K562 (cell line): ENCODE measurements around the gene ALPP. TPM values are rescaled to one million over a fixed set of nuclear protein-coding genes. Genes with fewer than 3 reads are reported as not detected.
"Not testable (repeated sequence)": the region's sequence is repeated elsewhere in the genome, so short reads cannot be mapped to it uniquely, and the experiment has no call there.

ENCODE experiments used
- ATAC-seq: fragments of 200-7000 bp; cut with Tn5 transposase; 3 replicates; pipeline ENCODE4 v1.9.1; 2020; ENCODE audit warnings: moderate library complexity
- BruUV-seq: library from RNA; stranded (reverse); fragments of 400-500 nt; replicated peaks from 2 replicates; lab custom pipeline; 2021; lab: Mats Ljungman, UMichigan
- CTCF ChIA-PET: fragments of 300-600 bp; formaldehyde crosslinking; extraction: SDS; loops from one replicate; lab custom pipeline; 2021; ENCODE audit warnings: low intra/inter-chr PET ratio; lab: Yijun Ruan, JAX
- POLR2A ChIA-PET: fragments of 300-600, 350-650 bp; sonication (Branson Sonifier 250); formaldehyde crosslinking; extraction: SDS; loops from one replicate; lab custom pipeline; 2021; ENCODE audit warnings: antibody characterized with exemption, inconsistent platforms; lab: Yijun Ruan, JAX
- DNase-seq, 4 experiments: peaks; one replicate each; pipeline versions ENCODE4 v3.0.0 to v3.0.0-alpha.2; 2011 to 2018; ENCODE audit warnings: low spot score in 3 of 4, mixed read lengths in 3 of 4; ENCODE audit errors: extremely low read depth in 1 of 4
- FAIRE-seq: peaks from 2 replicates; lab custom pipeline; 2011; peaks lifted over from hg19 to GRCh38; lab: Jason Lieb, UNC
- H2AFZ ChIP-seq: 2 replicates; pipeline ENCODE4 v1.6.0; 2011; ENCODE audit warnings: low read depth, low read length, control low read depth, inconsistent platforms
- H3K27ac ChIP-seq: fragments of 200-600 bp; 3 replicates; pipeline ENCODE4 v1.8.0; 2011; ENCODE audit warnings: low read depth, mild to moderate bottlenecking, control low read depth, inconsistent platforms, low read length, moderate library complexity, mixed read lengths; ENCODE audit errors: extremely low read depth
- H3K27me3 ChIP-seq, 2 experiments: fragments of 300-600 bp in 1 of 2; 2 replicates in 1 of 2; 3 replicates in 1 of 2; pipeline versions ENCODE4 v1.6.0 to v1.8.0; 2011; ENCODE audit warnings: inconsistent platforms in 2 of 2, low read length in 2 of 2, mild to moderate bottlenecking in 1 of 2, mixed read lengths in 1 of 2, moderate library complexity in 1 of 2; ENCODE audit not compliant: control insufficient read depth in 2 of 2, insufficient read depth in 2 of 2
- H3K36me3 ChIP-seq: fragments of 300-600 bp; 3 replicates; pipeline ENCODE4 v1.8.0; 2011; ENCODE audit warnings: mild to moderate bottlenecking, low read length, inconsistent platforms; ENCODE audit not compliant: control insufficient read depth, insufficient read depth
- H3K4me1 ChIP-seq, 2 experiments: fragments of 200-600 bp in 1 of 2; replicated peaks in 1 of 2; 2 replicates in 1 of 2; 3 replicates in 1 of 2; pipeline versions ENCODE4 v1.5.1 to v1.8.0; 2011; ENCODE audit warnings: inconsistent platforms in 2 of 2, low read length in 2 of 2, mild to moderate bottlenecking in 1 of 2, mixed read lengths in 1 of 2, moderate library complexity in 1 of 2; ENCODE audit not compliant: control insufficient read depth in 2 of 2, insufficient read depth in 2 of 2
- H3K4me2 ChIP-seq: 2 replicates; pipeline ENCODE4 v1.6.1; 2011; ENCODE audit warnings: low read length, control low read depth, inconsistent platforms, mixed read lengths; ENCODE audit not compliant: insufficient read depth
- H3K4me3 ChIP-seq: fragments of 200-600 bp; sonication (generic), shearing (Covaris generic); 2 replicates; pipeline ENCODE4 v1.5.1; 2016; ENCODE audit warnings: control low read depth, inconsistent platforms
- H3K79me2 ChIP-seq: fragments of 200-600 bp; 3 replicates; pipeline ENCODE4 v1.8.0; 2011; ENCODE audit warnings: low read length, inconsistent platforms; ENCODE audit not compliant: control insufficient read depth, insufficient read depth
- H3K9ac ChIP-seq, 2 experiments: 2 replicates each; pipeline versions ENCODE4 v1.6.0 to v1.6.1; 2011; ENCODE audit warnings: low read depth in 2 of 2, low read length in 2 of 2, control low read depth in 1 of 2, inconsistent platforms in 1 of 2, mild to moderate bottlenecking in 1 of 2, mixed read lengths in 1 of 2; ENCODE audit not compliant: insufficient read depth in 1 of 2
- H3K9me1 ChIP-seq: one replicate; pipeline ENCODE4 v1.6.0; 2011; ENCODE audit warnings: inconsistent platforms, mild to moderate bottlenecking, low read length, moderate library complexity; ENCODE audit not compliant: control insufficient read depth, insufficient read depth
- H3K9me3 ChIP-seq: replicated peaks from 2 replicates; pipeline ENCODE4 v1.5.1; 2011; ENCODE audit warnings: low read depth, low read length, inconsistent platforms; ENCODE audit not compliant: control insufficient read depth, insufficient read depth
- H4K20me1 ChIP-seq: replicated peaks from 2 replicates; pipeline ENCODE4 v1.6.1; 2011; ENCODE audit warnings: low read length, inconsistent platforms, mixed read lengths; ENCODE audit not compliant: control insufficient read depth, insufficient read depth
- CREB3L1 ChIP-seq: fragments of 450-650 bp; IDR thresholded peaks from 2 replicates; pipeline ENCODE4 v1.6.1; 2014; ENCODE audit warnings: low read depth, mild to moderate bottlenecking, moderate library complexity, borderline replicate concordance
- MED1 ChIP-seq: sonication (generic); formaldehyde crosslinking; IDR thresholded peaks from 2 replicates; pipeline ENCODE4 v1.8.1; 2023; ENCODE audit warnings: missing genetic modification reagents, borderline replicate concordance
- NBN ChIP-seq: fragments of 450-650 bp; IDR thresholded peaks from 2 replicates; pipeline ENCODE4 v1.6.1; 2016; ENCODE audit warnings: low read depth, mild to moderate bottlenecking
- SMAD2 ChIP-seq: fragments of 150-350 bp; IDR thresholded peaks from 2 replicates; pipeline ENCODE4 v1.6.1; 2014; ENCODE audit warnings: low read depth, mild to moderate bottlenecking, low read length
- ZEB2 ChIP-seq: fragments of 450-650 bp; IDR thresholded peaks from 2 replicates; pipeline ENCODE4 v1.6.1; 2016
- WGBS: fragments of 100-300 bp; shearing (Covaris generic); methylation state at CpG from one replicate; pipeline ENCODE4 v1.1.6; 2016; ENCODE audit warnings: low coverage, mixed read lengths; ENCODE audit not compliant: insufficient coverage; ENCODE audit errors: missing lambda C conversion rate; 5-methylcytosine and 5-hydroxymethylcytosine counted together
- in situ Hi-C: fragments of 300-500 bp; cut with MboI; formaldehyde crosslinking; loops from 4 replicates; pipeline ENCODE4 v1.15.0; 2018; ENCODE audit warnings: inconsistent platforms, mixed read lengths
- intact Hi-C: fragments of 100-400 bp; cut with micrococcal nuclease; formaldehyde crosslinking; loops from 2 replicates; pipeline ENCODE4 v1.14.2; 2022
- polyA plus RNA-seq, 8 experiments: library from polyadenylated mRNA; depleted of rRNA in 4 of 8; stranded (reverse) in 5 of 8; unstranded in 3 of 8; fragments of >200 nt; fragmentation: Nextera tagmentation in 2 of 8; fragmentation: Illumina TruSeq in 1 of 8; extraction: Ambion mirVana in 2 of 8; extraction: Trizol in 1 of 8; gene quantifications; 2 replicates each; pipeline versions ENCODE4 v1.2.1 to v1.2.3, GENCODE V29; 2011 to 2014; ENCODE audit warnings: inconsistent platforms in 1 of 8, missing spikeins in 1 of 8
- total RNA-seq, 7 experiments: library from RNA; depleted of rRNA in 6 of 7; stranded (reverse); fragments of >200 nt in 6 of 7; fragmentation: Illumina TruSeq in 2 of 7; extraction: Trizol in 2 of 7; gene quantifications; 2 replicates each; pipeline versions ENCODE4 v1.2.1 to v1.2.3, GENCODE V29; 2011 to 2021; ENCODE audit warnings: low replicate concordance in 1 of 7

Gene ALPP
- total and polyA plus RNA-seq, 9 of the 15 experiments (the other 6 are each of a cell fraction or from before 2014, with no cell fraction given): 0.03 TPM; not detected in 8

GRCh38 chr2:232377841-232378734 lies 463 bp upstream of the ALPP start:
- no peak overlapping the region for H3K9ac ChIP-seq
- H3K36me3 ChIP-seq: no peaks in the 10 kb centered on the region
- ChIA-PET POLR2A (no interaction called here), CTCF (no interaction called here)
- H3K4me1 ChIP-seq: peaks cover 0 to 12% of the 10 kb centered on the region in 2 experiments; a peak in 1 of 5 replicates
- DNase-seq (no peak), ATAC-seq (no peak), FAIRE-seq (no peak)
- no peak overlapping the region for H3K4me3 ChIP-seq
- in situ Hi-C loops (no loop called here), intact Hi-C loops (no loop called here)
- no peak overlapping the region for H3K27ac ChIP-seq
- no peak overlapping the region for H2AFZ ChIP-seq
- no peaks in the 10 kb centered on the region for H3K9me1 ChIP-seq
- no peak for TF ChIP-seq NBN
- no peak for TF ChIP-seq CREB3L1
- TF ChIP-seq ZEB2: no peak
- no peak for TF ChIP-seq SMAD2
- no peak for TF ChIP-seq MED1 (CRISPR knock-in tag)
- whole genome bisulfite sequencing: 5% methylated on average over 7 of the region's 17 CpGs
- no peaks in the 10 kb centered on the region for H3K79me2 ChIP-seq
- no TSS peak for BruUV-seq
- no peaks in the 10 kb centered on the region for H3K9me3 ChIP-seq
- peaks cover 2 to 33% of the 10 kb centered on the region in 2 experiments; a peak in 4 of 5 replicates for H3K27me3 ChIP-seq
- no peaks in the 10 kb centered on the region for H4K20me1 ChIP-seq
- no peak overlapping the region for H3K4me2 ChIP-seq

DNA sequence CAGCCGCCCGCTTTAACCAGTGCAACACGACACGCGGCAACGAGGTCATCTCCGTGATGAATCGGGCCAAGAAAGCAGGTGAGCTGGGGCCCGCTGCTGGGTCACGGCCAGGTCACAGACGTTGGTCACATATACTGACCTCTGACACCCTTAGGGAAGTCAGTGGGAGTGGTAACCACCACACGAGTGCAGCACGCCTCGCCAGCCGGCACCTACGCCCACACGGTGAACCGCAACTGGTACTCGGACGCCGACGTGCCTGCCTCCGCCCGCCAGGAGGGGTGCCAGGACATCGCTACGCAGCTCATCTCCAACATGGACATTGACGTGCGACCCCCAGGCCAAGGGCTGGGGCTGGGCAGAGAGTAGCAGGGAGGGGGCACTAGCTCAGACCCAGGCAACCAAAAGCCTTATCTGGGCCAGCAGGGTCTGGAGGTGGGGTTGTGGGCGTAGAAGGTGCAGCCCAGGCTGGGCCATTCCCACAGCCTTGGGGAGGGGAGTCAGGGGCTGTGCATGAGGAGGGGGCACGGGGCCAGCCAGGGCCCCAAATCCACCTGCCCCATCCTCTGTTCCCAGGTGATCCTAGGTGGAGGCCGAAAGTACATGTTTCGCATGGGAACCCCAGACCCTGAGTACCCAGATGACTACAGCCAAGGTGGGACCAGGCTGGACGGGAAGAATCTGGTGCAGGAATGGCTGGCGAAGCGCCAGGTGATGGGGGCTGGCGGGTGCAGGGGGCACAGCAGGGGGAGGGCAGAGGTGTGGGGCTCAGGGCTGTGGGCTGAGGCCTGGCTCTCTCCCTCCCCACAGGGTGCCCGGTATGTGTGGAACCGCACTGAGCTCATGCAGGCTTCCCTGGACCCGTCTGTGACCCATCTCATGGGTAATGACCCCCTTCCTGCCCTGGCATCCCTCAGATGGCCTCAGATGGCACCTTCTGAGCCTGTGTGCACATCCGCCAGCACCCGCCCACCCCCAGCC lies 1.3 kb downstream of the ALPP start:
- 2% methylated on average over 22 of the region's 41 CpGs for WGBS
- H3K36me3 ChIP-seq, CTCF ChIA-PET, H3K9me3 ChIP-seq, POLR2A ChIA-PET, H3K4me2 ChIP-seq, H3K27ac ChIP-seq, BruUV-seq, H3K79me2 ChIP-seq, FAIRE-seq, H3K9me1 ChIP-seq, ATAC-seq, H3K4me3 ChIP-seq, H4K20me1 ChIP-seq, in situ Hi-C loops, H3K9ac ChIP-seq, H2AFZ ChIP-seq, intact Hi-C loops, DNase-seq: not testable (repeated sequence)
- Histone ChIP-seq H3K27me3 (peaks cover 4 to 33% of the 10 kb centered on the region in 2 experiments; a peak in 4 of 5 replicates), H3K4me1 (peaks cover 0 to 12% of the 10 kb centered on the region in 2 experiments; a peak in 1 of 5 replicates)
